Posterior cingulate gyrus (tissue), 11 donors: ENCODE results near the gene NOS2.

Source experiments
- DNase-seq, 10 donors: peaks; one replicate each; pipeline versions ENCODE4 v3.0.0 to v3.0.0-alpha.2; 2020 to 2021; ENCODE audit warnings: mixed read lengths in 3 of 10
- intact Hi-C: fragments of 100-400 bp; cut with DNase I; formaldehyde crosslinking; loops from one replicate; pipeline ENCODE4 v1.15.1; 2023

The NOS2 gene

GRCh38 chr17:27821318-27821717 is 21.0 kb upstream of the NOS2 start:
- intact Hi-C loops = no loop called here
- DNase-seq = no peak

DNA sequence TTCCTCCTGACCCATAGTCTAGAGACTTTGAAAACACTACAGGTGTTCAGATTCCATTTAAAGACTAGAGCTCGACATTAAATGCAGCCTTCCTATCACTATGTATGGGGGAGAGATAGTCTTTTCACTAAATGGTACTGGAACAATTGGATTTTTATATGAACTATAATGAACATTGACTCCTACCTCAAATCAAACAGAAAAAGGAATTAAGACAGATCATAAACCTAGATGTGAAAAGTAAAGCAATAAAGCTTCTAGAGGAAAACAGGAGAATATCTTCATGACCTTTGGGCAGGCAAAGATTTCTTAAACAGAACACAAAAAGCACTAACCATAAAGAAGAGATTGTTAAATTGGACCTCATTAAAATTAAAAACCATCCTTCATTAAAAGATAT is 18.8 kb upstream of the NOS2 start:
- intact Hi-C loops = no loop called here
- no peak for DNase-seq

- intact Hi-C loops = no loop called here
Measured at GRCh38 chr17:27818401-27819105, 18.2 kb upstream of the NOS2 start.

GRCh38 chr17:27817731-27818130 is 17.4 kb upstream of the NOS2 start:
- DNase-seq = no peak
- intact Hi-C loops = no loop called here

More at GRCh38 chr17:27818401-27819105, 18.2 kb upstream of the NOS2 start:
- DNase-seq = peak in 6 of 10 donors; percentile 20 to 85 (median 42)

DNA sequence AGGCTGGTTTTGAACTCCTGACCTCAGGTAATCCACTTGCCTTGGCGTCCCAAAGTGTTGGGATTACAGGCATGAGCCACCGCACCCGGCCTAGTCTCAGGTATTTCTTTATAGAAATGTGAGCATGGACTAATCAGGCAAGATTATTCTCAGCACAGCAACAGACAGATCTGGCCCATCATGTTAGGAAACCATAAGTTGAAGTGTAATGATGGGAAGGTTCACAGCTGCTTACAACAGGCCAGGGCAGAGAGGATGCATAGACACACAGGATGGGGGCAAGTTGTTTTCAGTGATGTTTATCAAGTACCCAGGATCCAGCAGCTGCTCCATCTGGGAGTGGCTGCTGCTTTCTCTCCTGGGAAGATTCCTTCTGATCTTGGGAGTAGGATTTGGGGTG is 16.6 kb upstream of the NOS2 start:
- intact Hi-C loops = no loop called here
- no peak for DNase-seq

- peak in 1 of 10 donors; percentile 31 for DNase-seq
- intact Hi-C loops = no loop called here
Measured at GRCh38 chr17:27811961-27812360, 11.6 kb upstream of the NOS2 start.

- no peak for DNase-seq
- intact Hi-C loops = no loop called here
Measured at GRCh38 chr17:27810902-27811557, 10.7 kb upstream of the NOS2 start.

GRCh38 chr17:27810211-27810901 is 10.0 kb upstream of the NOS2 start:
- intact Hi-C loops = no loop called here
- DNase-seq = no peak

DNA sequence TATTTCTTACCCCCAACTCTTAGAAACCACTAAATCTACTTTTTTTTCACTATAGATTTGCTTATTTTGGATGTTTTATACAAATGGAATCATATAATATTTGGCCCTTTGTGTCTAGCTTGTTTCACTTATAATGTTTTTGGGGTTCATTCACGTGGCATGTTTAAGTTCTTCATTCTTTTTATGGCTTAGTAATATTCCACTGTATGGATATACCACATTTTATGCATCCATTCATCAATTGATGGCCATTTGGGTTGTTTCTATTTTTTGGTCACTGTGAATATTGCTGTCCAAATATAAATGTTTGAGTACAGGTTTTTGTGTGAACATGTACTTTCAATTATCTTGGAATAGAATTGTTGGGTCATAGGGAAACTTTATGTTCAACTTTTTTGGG is 9.2 kb upstream of the NOS2 start:
- intact Hi-C loops = loop anchor here (5.0 kb wide), 1 partner anchor 443 kb away; no protein-coding TSS in a partner anchor
- no peak for DNase-seq

GRCh38 chr17:27808628-27809027 is 8.3 kb upstream of the NOS2 start:
- intact Hi-C loops = loop anchor here (5.0 kb wide), 1 partner anchor 444 kb away; no protein-coding TSS in a partner anchor
- no peak for DNase-seq

GRCh38 chr17:27807567-27808470 is 7.5 kb upstream of the NOS2 start:
- intact Hi-C loops = loop anchor here (5.0 kb wide), 1 partner anchor 444 kb away; no protein-coding TSS in a partner anchor
- DNase-seq = peak in 7 of 10 donors; percentile 31 to 91 (median 49)

GRCh38 chr17:27805520-27806146 is 5.3 kb upstream of the NOS2 start:
- peak; percentile 70 to 97 (median 86) for DNase-seq
- intact Hi-C loops = loop anchor here (1.0 to 5.0 kb wide), 2 partner anchors 75 to 447 kb away; no protein-coding TSS in a partner anchor

GRCh38 chr17:27804113-27804512 is 3.8 kb upstream of the NOS2 start:
- peak in 1 of 10 donors; percentile 44 for DNase-seq
- intact Hi-C loops = no loop called here

DNA sequence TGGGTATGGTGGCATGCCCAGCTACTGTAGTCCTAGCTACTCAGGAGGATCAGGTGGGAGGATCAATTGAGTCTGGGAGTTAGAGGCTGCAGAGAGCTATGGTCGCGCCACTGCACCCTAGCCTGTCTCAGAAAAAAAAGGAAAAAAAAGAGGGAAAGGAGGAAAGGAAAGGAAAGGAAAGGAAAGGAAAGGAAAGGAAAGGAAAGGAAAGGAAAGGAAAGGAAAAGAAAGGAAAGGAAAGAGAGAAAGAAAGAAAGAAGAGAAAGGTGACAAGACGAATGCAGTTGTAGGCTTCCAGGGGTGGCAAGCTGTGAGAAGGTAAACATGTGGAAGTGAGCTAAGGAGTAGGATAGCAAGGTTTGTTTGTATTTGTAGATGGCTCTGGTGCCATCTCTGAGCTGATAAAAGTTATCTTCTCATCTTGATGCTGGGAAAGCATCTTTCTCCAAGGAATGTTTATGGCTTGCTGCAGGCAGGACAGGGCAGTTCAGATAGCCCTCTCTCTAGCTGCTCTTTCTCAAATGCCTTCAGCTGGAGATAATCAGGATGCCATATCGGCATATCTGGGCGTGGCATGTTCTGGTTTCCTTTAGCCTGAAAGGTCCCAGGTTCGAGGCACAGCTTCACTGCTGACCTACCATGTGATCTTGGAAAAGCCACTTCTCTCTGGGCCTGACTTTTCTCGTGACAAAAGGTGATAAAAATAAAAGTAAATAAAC is 2.8 kb upstream of the NOS2 start:
- intact Hi-C loops = no loop called here
- DNase-seq = no peak

DNA sequence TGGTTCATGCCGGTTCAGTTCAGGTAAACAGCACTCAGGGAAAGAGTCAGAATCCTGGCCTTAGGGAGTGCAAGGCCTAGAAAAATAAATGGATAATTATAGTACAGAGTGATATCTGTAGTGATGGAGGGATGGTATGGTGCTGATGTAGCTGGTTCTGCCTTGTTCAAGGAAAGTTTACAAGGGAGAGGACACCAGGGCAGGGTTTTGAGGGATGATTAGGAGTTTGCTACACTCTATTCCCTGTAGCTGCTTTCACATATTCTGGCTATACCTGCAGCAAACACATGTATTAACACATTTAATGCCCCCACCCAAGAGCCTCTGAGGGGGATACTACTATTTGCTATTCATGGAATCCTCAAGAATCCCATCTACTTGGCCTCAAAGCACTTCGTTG is 1.7 kb upstream of the NOS2 start:
- DNase-seq = no peak
- intact Hi-C loops = no loop called here

DNA sequence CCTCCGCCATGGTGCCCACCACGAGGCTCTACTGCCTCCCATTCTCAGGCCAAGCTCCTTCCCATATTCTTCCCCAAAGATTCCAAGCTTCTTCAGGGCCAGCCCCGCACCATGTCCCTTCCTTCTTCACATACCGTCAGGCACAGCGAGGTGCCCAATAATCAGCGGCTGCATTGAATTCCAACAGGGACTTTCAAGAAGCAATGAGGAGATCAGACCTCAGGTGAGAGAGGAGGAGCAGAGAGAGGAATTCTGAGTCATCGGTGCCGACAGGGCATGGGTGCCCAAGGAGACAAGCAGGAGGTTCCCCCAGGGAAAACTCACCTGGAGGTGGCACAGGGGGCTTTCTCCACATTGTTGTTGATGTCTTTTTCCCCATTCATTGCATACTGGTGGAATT is 2.0 kb downstream of the NOS2 start:
- peak in 2 of 10 donors; percentile 3 to 19 for DNase-seq
- intact Hi-C loops = no loop called here

GRCh38 chr17:27797390-27798091 is 2.8 kb downstream of the NOS2 start:
- intact Hi-C loops = no loop called here
- no peak for DNase-seq

GRCh38 chr17:27793906-27794569 is 6.3 kb downstream of the NOS2 start:
- peak in 2 of 10 donors; percentile 41 to 62 for DNase-seq
- intact Hi-C loops = no loop called here
